ENCODE measurements around the gene DYNC1I1.

DYNC1I1 gene

GRCh38 chr7:95899919-95900513 is 127.7 kb downstream of the DYNC1I1 start:
- Mint-ChIP-seq H3K36me3 (no peaks in the 10 kb centered on the region), H3K27me3 (peaks cover 6% of the 10 kb centered on the region), H3K9me3 (ENCODE audit: low read depth) (no peaks in the 10 kb centered on the region), H3K4me1 (ENCODE audit: low read depth) (no peaks in the 10 kb centered on the region), H3K4me3 (no peak overlapping the region), H3K27ac (no peak overlapping the region)

- Mint-ChIP-seq H3K27ac (no peak overlapping the region), H3K4me3 (no peak overlapping the region), H3K27me3 (peaks cover 6% of the 10 kb centered on the region), H3K4me1 (ENCODE audit: low read depth) (no peaks in the 10 kb centered on the region), H3K9me3 (ENCODE audit: low read depth) (no peaks in the 10 kb centered on the region), H3K36me3 (no peaks in the 10 kb centered on the region)
Measured at GRCh38 chr7:95901006-95901405, 128.7 kb downstream of the DYNC1I1 start.

- Mint-ChIP-seq H3K9me3 (ENCODE audit: low read depth) (no peaks in the 10 kb centered on the region), H3K36me3 (no peaks in the 10 kb centered on the region), H3K4me1 (ENCODE audit: low read depth) (no peaks in the 10 kb centered on the region), H3K27me3 (peaks cover 5% of the 10 kb centered on the region), H3K4me3 (no peak overlapping the region), H3K27ac (no peak overlapping the region)
Measured at GRCh38 chr7:95904099-95904498, 131.7 kb downstream of the DYNC1I1 start.

GRCh38 chr7:95905167-95905566 is 132.8 kb downstream of the DYNC1I1 start:
- Mint-ChIP-seq H3K4me1 (ENCODE audit: low read depth) (no peaks in the 10 kb centered on the region), H3K4me3 (no peak overlapping the region), H3K27me3 (peaks cover 7% of the 10 kb centered on the region), H3K27ac (no peak overlapping the region), H3K9me3 (ENCODE audit: low read depth) (no peaks in the 10 kb centered on the region), H3K36me3 (no peaks in the 10 kb centered on the region)

GRCh38 chr7:95906851-95907250 is 134.5 kb downstream of the DYNC1I1 start:
- H3K4me1 Mint-ChIP-seq (ENCODE audit: low read depth), result no peaks in the 10 kb centered on the region
- peaks cover 7% of the 10 kb centered on the region for H3K27me3 Mint-ChIP-seq
- no peak overlapping the region for H3K27ac Mint-ChIP-seq
- H3K4me3 Mint-ChIP-seq, result no peak overlapping the region
- no peaks in the 10 kb centered on the region for H3K36me3 Mint-ChIP-seq
- no peaks in the 10 kb centered on the region for H3K9me3 Mint-ChIP-seq (ENCODE audit: low read depth)

GRCh38 chr7:95907337-95907736 is 135.0 kb downstream of the DYNC1I1 start:
- H3K27ac Mint-ChIP-seq, result no peak overlapping the region
- no peaks in the 10 kb centered on the region for H3K36me3 Mint-ChIP-seq
- no peaks in the 10 kb centered on the region for H3K4me1 Mint-ChIP-seq (ENCODE audit: low read depth)
- H3K9me3 Mint-ChIP-seq (ENCODE audit: low read depth), result no peaks in the 10 kb centered on the region
- H3K4me3 Mint-ChIP-seq, result no peak overlapping the region
- peaks cover 7% of the 10 kb centered on the region for H3K27me3 Mint-ChIP-seq

GRCh38 chr7:95908499-95908898 is 136.1 kb downstream of the DYNC1I1 start:
- no peaks in the 10 kb centered on the region for H3K36me3 Mint-ChIP-seq
- peaks cover 8% of the 10 kb centered on the region for H3K27me3 Mint-ChIP-seq
- H3K27ac Mint-ChIP-seq, result no peak overlapping the region
- no peaks in the 10 kb centered on the region for H3K9me3 Mint-ChIP-seq (ENCODE audit: low read depth)
- H3K4me3 Mint-ChIP-seq, result no peak overlapping the region
- no peaks in the 10 kb centered on the region for H3K4me1 Mint-ChIP-seq (ENCODE audit: low read depth)

GRCh38 chr7:95910341-95910740 is 138.0 kb downstream of the DYNC1I1 start:
- Mint-ChIP-seq H3K9me3 (ENCODE audit: low read depth) (no peaks in the 10 kb centered on the region), H3K4me1 (ENCODE audit: low read depth) (no peaks in the 10 kb centered on the region), H3K27me3 (peaks cover 9% of the 10 kb centered on the region), H3K36me3 (no peaks in the 10 kb centered on the region), H3K4me3 (no peak overlapping the region), H3K27ac (no peak overlapping the region)

GRCh38 chr7:95915731-95916130 is 143.4 kb downstream of the DYNC1I1 start:
- H3K4me3 Mint-ChIP-seq, result no peak overlapping the region

GRCh38 chr7:95916573-95917297 is 144.4 kb downstream of the DYNC1I1 start:
- Mint-ChIP-seq H3K9me3 (ENCODE audit: low read depth) (no peaks in the 10 kb centered on the region), H3K36me3 (no peaks in the 10 kb centered on the region), H3K4me3 (no peak overlapping the region), H3K27me3 (peaks cover 7% of the 10 kb centered on the region), H3K27ac (no peak overlapping the region), H3K4me1 (ENCODE audit: low read depth) (peaks cover 2% of the 10 kb centered on the region)

More at GRCh38 chr7:95915731-95916130, 143.4 kb downstream of the DYNC1I1 start:
- Mint-ChIP-seq H3K27ac (no peak overlapping the region), H3K9me3 (ENCODE audit: low read depth) (no peaks in the 10 kb centered on the region), H3K4me1 (ENCODE audit: low read depth) (peaks cover 2% of the 10 kb centered on the region), H3K36me3 (no peaks in the 10 kb centered on the region), H3K27me3 (peaks cover 7% of the 10 kb centered on the region)

- H3K27me3 Mint-ChIP-seq, result peaks cover 7% of the 10 kb centered on the region
- H3K4me1 Mint-ChIP-seq (ENCODE audit: low read depth), result peaks cover 2% of the 10 kb centered on the region
Measured at GRCh38 chr7:95917634-95918033, 145.3 kb downstream of the DYNC1I1 start.

GRCh38 chr7:95919556-95919955 is 147.2 kb downstream of the DYNC1I1 start:
- Mint-ChIP-seq H3K9me3 (ENCODE audit: low read depth) (no peaks in the 10 kb centered on the region), H3K27me3 (peaks cover 6% of the 10 kb centered on the region), H3K36me3 (no peaks in the 10 kb centered on the region), H3K27ac (no peak overlapping the region), H3K4me1 (ENCODE audit: low read depth) (peaks cover 2% of the 10 kb centered on the region), H3K4me3 (no peak overlapping the region)

More at GRCh38 chr7:95917634-95918033, 145.3 kb downstream of the DYNC1I1 start:
- H3K4me3 Mint-ChIP-seq, result no peak overlapping the region
- no peaks in the 10 kb centered on the region for H3K36me3 Mint-ChIP-seq
- H3K9me3 Mint-ChIP-seq (ENCODE audit: low read depth), result no peaks in the 10 kb centered on the region
- no peak overlapping the region for H3K27ac Mint-ChIP-seq

- Mint-ChIP-seq H3K36me3 (no peaks in the 10 kb centered on the region), H3K27me3 (peaks cover 7% of the 10 kb centered on the region), H3K27ac (no peak overlapping the region), H3K4me3 (no peak overlapping the region), H3K4me1 (ENCODE audit: low read depth) (peaks cover under 1% of the 10 kb centered on the region), H3K9me3 (ENCODE audit: low read depth) (no peaks in the 10 kb centered on the region)
Measured at GRCh38 chr7:95921543-95921942, 149.2 kb downstream of the DYNC1I1 start.

GRCh38 chr7:95922191-95922590 is 149.8 kb downstream of the DYNC1I1 start:
- no peak overlapping the region for H3K27ac Mint-ChIP-seq
- H3K4me1 Mint-ChIP-seq (ENCODE audit: low read depth), result no peaks in the 10 kb centered on the region
- H3K27me3 Mint-ChIP-seq, result peaks cover 7% of the 10 kb centered on the region
- H3K36me3 Mint-ChIP-seq, result no peaks in the 10 kb centered on the region
- no peak overlapping the region for H3K4me3 Mint-ChIP-seq
- H3K9me3 Mint-ChIP-seq (ENCODE audit: low read depth), result no peaks in the 10 kb centered on the region

- Mint-ChIP-seq H3K27ac (no peak overlapping the region), H3K9me3 (ENCODE audit: low read depth) (no peaks in the 10 kb centered on the region), H3K4me3 (no peak overlapping the region), H3K27me3 (peaks cover 7% of the 10 kb centered on the region), H3K36me3 (no peaks in the 10 kb centered on the region), H3K4me1 (ENCODE audit: low read depth) (no peaks in the 10 kb centered on the region)
Measured at GRCh38 chr7:95925236-95925635, 152.9 kb downstream of the DYNC1I1 start.

GRCh38 chr7:95925971-95926370 is 153.6 kb downstream of the DYNC1I1 start:
- H3K27me3 Mint-ChIP-seq, result peaks cover 7% of the 10 kb centered on the region
- no peaks in the 10 kb centered on the region for H3K4me1 Mint-ChIP-seq (ENCODE audit: low read depth)
- no peak overlapping the region for H3K4me3 Mint-ChIP-seq
- no peak overlapping the region for H3K27ac Mint-ChIP-seq
- no peaks in the 10 kb centered on the region for H3K9me3 Mint-ChIP-seq (ENCODE audit: low read depth)
- no peaks in the 10 kb centered on the region for H3K36me3 Mint-ChIP-seq

Measured in activated naive CD8-positive, alpha-beta T cell (primary cell).